A172 (cell line): ENCODE data around the gene KBTBD13. TPM values are rescaled to one million over a fixed set of nuclear protein-coding genes. Genes with fewer than 3 reads are reported as not detected.
"Not testable (repeated sequence)": the region's sequence is repeated elsewhere in the genome, so short reads cannot be mapped to it uniquely, and the experiment has no call there.

Source experiments
- DNase-seq: peaks from one replicate; pipeline ENCODE4 v3.0.0-alpha.2; 2015; ENCODE audit warnings: low spot score
- total RNA-seq: library from RNA; depleted of rRNA; stranded (reverse); fragments of >200 nt; shearing (Covaris generic); gene quantifications from 2 replicates; pipeline ENCODE4 v1.2.3, GENCODE V29; 2014

Gene KBTBD13
- total RNA-seq, 1 experiment from 2014 or later: not detected

- no peak for DNase-seq
Observed at GRCh38 chr15:65087873-65088642, 11.5 kb downstream of the KBTBD13 start.

- no peak for DNase-seq
Observed at GRCh38 chr15:65088643-65089021, 12.1 kb downstream of the KBTBD13 start.

GRCh38 chr15:65089206-65089824 is 12.8 kb downstream of the KBTBD13 start:
- DNase-seq: no peak

GRCh38 chr15:65091946-65092770 is 15.6 kb downstream of the KBTBD13 start:
- no peak for DNase-seq

GRCh38 chr15:65092911-65093792 is 16.6 kb downstream of the KBTBD13 start:
- DNase-seq: no peak

GRCh38 chr15:65093793-65094170 is 17.2 kb downstream of the KBTBD13 start:
- DNase-seq: not testable (repeated sequence)

- DNase-seq: no peak
Observed at GRCh38 chr15:65094294-65094995, 17.9 kb downstream of the KBTBD13 start.

- no peak for DNase-seq
Observed at GRCh38 chr15:65095011-65095746, 18.6 kb downstream of the KBTBD13 start.

- no peak for DNase-seq
Observed at GRCh38 chr15:65095747-65096104, 19.2 kb downstream of the KBTBD13 start.

GRCh38 chr15:65096481-65097385 is 20.2 kb downstream of the KBTBD13 start:
- DNase-seq: peak; percentile 9

- no peak for DNase-seq
Observed at GRCh38 chr15:65097651-65098263, 21.2 kb downstream of the KBTBD13 start.

GRCh38 chr15:65099336-65099735 is 22.8 kb downstream of the KBTBD13 start:
- DNase-seq: no peak

GRCh38 chr15:65099801-65100200 is 23.3 kb downstream of the KBTBD13 start:
- not testable (repeated sequence) for DNase-seq

- DNase-seq: no peak
Observed at GRCh38 chr15:65100442-65100841, 23.9 kb downstream of the KBTBD13 start.

GRCh38 chr15:65101411-65101890 is 24.9 kb downstream of the KBTBD13 start:
- DNase-seq: peak; percentile 44

GRCh38 chr15:65101891-65102708 is 25.6 kb downstream of the KBTBD13 start:
- no peak for DNase-seq

GRCh38 chr15:65102912-65103311 is 26.4 kb downstream of the KBTBD13 start:
- no peak for DNase-seq

GRCh38 chr15:65105038-65105437 is 28.5 kb downstream of the KBTBD13 start:
- no peak for DNase-seq
